ENCODE results near the gene CA5A.

CA5A gene

DNA sequence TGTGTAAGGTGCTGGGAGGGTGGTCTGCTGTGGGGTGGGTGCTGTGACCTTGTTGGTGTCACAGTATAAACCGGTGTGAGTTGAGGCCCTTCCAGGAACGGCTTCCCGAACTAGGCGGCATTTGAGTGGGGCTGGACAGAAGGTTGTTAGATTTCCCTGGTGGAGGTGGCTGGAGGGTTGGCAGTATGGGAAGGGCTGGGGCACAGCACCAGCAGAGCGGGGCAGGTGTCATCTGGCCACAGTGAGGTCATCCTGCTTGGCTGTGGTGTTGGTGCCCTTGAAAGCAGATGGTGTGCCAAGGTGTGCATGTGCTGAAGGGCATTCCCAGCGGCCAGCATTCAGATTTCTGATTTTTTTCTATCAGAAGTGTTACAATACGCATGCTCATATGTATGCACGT is 43.0 kb upstream of the CA5A start:
- TF ChIP-seq, protein P1, sequence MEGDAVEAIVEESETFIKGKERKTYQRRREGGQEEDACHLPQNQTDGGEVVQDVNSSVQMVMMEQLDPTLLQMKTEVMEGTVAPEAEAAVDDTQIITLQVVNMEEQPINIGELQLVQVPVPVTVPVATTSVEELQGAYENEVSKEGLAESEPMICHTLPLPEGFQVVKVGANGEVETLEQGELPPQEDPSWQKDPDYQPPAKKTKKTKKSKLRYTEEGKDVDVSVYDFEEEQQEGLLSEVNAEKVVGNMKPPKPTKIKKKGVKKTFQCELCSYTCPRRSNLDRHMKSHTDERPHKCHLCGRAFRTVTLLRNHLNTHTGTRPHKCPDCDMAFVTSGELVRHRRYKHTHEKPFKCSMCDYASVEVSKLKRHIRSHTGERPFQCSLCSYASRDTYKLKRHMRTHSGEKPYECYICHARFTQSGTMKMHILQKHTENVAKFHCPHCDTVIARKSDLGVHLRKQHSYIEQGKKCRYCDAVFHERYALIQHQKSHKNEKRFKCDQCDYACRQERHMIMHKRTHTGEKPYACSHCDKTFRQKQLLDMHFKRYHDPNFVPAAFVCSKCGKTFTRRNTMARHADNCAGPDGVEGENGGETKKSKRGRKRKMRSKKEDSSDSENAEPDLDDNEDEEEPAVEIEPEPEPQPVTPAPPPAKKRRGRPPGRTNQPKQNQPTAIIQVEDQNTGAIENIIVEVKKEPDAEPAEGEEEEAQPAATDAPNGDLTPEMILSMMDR (IDR thresholded peaks at IDR 0.05; ENCODE audit: low read depth, low read length), result no peak
- H3K4me3 ChIP-seq (replicated peaks in 1 of 2; ENCODE audit: low read depth in 2 of 2, low read length in 2 of 2), result no peak overlapping the region
- DNase-seq (ENCODE audit: low read depth in 2 of 2), result no peak

DNA sequence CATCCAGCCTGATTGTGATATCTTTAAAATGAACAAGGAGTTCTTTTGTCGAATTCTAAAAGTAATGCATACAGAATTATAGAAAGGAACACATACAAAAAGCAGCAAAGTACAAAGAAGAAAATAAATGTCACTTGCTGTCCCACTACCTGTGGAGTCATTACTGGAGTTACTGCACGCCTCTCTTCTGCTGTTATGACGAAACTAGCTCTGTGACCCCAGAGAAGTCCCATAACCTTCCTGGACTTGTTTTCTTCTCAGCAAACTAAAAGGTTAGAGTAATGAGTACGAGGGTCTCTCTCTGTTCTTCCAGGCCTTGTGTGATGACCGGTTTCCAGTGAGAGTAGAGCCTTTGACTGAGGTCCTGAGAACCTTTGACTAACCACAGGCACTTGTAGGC is 41.8 kb upstream of the CA5A start:
- DNase-seq (ENCODE audit: low read depth in 2 of 2), result no peak
- no peak overlapping the region for H3K4me3 ChIP-seq (replicated peaks in 1 of 2; ENCODE audit: low read depth in 2 of 2, low read length in 2 of 2)
- TF ChIP-seq, protein P1 (IDR thresholded peaks at IDR 0.05; ENCODE audit: low read depth, low read length), result no peak

DNA sequence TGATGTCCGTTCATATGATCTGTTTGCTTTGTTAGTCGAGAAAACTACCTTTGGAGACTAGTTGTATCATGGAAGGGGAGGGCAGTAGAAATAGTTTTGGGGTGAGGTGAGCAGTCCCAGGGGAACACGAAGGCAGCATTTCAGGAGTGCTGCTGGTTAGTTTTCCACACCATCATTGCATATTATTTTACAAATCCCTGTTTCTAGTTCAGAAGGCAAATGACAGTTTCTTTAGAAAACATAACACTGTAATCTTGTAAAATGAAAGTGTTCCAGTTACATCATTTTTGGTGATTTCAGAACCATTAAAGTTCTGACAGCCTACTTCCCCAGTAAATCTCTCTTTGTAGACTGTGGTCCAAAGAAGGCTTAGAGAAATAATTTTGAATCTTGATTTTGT is 40.3 kb upstream of the CA5A start:
- peak in 1 of 2 donors; percentile 71 for DNase-seq (ENCODE audit: low read depth in 2 of 2)
- H3K4me3 ChIP-seq (replicated peaks in 1 of 2; ENCODE audit: low read depth in 2 of 2, low read length in 2 of 2), result no peak overlapping the region
- TF ChIP-seq, protein P1 (IDR thresholded peaks at IDR 0.05; ENCODE audit: low read depth, low read length), result no peak

DNA sequence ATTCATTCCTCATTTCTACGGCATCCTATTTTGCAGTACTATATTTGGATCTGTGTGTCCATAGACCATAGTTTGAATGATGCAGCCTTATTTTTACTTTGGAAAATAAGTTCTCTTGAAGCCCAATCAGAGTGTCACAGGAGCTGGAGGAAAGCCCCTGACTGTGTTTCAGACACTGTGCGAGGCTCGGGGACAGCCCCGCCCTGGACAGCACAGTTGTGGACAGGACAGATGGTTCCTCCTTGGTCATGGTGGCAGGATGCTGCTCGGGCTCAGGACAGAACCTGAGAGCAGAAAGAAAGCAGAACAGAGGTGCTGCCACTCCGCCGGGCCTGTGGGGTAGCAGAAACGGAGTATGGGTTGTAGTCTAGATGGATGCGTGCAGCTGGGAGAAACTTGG is 37.8 kb upstream of the CA5A start:
- H3K4me3 ChIP-seq (replicated peaks in 1 of 2; ENCODE audit: low read depth in 2 of 2, low read length in 2 of 2), result no peak overlapping the region
- DNase-seq (ENCODE audit: low read depth in 2 of 2), result no peak
- TF ChIP-seq, protein P1 (IDR thresholded peaks at IDR 0.05; ENCODE audit: low read depth, low read length), result no peak

DNA sequence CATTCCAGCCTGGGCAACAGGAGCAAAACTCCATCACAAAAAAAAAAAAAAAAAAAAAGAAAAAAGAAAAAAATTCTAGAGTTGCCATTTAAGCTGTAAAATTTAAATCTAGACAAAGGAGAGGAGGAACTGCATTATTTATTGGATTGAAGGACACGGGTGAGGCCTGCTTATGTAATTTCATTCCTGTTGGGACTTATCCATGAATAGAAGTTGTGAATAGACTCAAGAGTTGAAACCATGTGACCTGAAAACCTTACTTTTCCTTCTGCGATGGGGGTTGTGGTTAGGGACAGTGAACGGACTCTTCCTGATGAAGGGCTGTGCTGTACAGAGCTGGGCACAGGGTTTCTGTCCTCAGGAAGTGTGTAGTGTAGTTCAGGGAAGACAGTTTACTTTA is 37.4 kb upstream of the CA5A start:
- TF ChIP-seq, protein P1 (IDR thresholded peaks at IDR 0.05; ENCODE audit: low read depth, low read length), result no peak
- H3K4me3 ChIP-seq (replicated peaks in 1 of 2; ENCODE audit: low read depth in 2 of 2, low read length in 2 of 2), result no peak overlapping the region
- no peak for DNase-seq (ENCODE audit: low read depth in 2 of 2)

DNA sequence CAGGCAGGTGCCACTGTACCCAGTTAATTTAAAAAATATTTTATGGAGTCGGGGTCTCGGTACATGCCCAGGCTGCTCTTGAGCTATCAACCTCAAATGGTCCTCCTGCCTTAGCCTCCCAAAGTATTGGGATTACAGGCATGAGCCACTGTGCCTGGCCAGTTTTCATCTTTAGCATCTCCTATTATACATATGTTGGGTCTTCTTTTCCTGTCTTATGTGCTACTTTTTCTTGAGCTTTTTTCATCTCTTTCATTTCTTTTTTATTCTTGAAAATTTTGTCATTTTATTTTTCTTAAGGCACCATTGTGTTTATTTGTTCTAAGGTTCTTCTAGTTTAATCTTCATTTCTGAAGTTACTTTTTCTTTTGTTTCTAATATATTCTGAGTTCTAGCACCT is 35.6 kb upstream of the CA5A start:
- DNase-seq (ENCODE audit: low read depth in 2 of 2), result no peak

DNA sequence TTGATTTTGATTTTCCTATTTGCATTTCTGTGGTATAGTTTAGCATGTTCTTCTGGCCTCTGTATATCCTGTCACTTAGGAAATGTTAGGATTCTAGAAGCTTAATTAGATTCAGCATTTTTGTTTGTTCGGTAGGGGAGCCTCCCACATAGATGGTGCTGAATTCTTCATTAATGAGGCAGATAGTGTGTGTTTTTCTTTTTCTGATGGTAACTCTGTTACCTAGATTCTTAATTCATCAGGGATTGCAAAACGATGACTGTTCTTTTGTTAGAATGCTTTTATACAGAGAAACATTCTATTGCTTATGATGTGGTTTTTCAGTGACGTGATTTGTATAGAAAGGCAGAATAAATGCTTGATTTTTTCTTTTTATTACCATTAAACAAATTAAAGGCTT is 33.9 kb upstream of the CA5A start:
- DNase-seq (ENCODE audit: low read depth in 2 of 2), result peak; percentile 24 to 61
- H3K4me3 ChIP-seq (replicated peaks in 1 of 2; ENCODE audit: low read depth in 2 of 2, low read length in 2 of 2), result no peak overlapping the region
- TF ChIP-seq, protein P1 (IDR thresholded peaks at IDR 0.05; ENCODE audit: low read depth, low read length), result no peak

More for the DNA sequence above, 35.6 kb upstream of the CA5A start:
- TF ChIP-seq, protein P1 (IDR thresholded peaks at IDR 0.05; ENCODE audit: low read depth, low read length), result no peak
- H3K4me3 ChIP-seq (replicated peaks in 1 of 2; ENCODE audit: low read depth in 2 of 2, low read length in 2 of 2), result no peak overlapping the region

All from cardiac fibroblast (primary cell).